ENCODE measurements around the gene PCBD1.
A peak's percentile ranks its signal among the peaks of the same experiment; 100 is the strongest.
"Not testable (repeated sequence)": the region's sequence is repeated elsewhere in the genome, so short reads cannot be mapped to it uniquely, and the experiment has no call there.

Gene PCBD1

GRCh38 chr10:70863470-70864160, 24.8 kb downstream of the PCBD1 start:
- no peaks in the 10 kb centered on the region for H3K79me2 ChIP-seq (ENCODE audit: insufficient read depth, low read depth)
- H4K20me1 ChIP-seq (ENCODE audit: insufficient read depth): no peaks in the 10 kb centered on the region
- no peaks in the 10 kb centered on the region for H3K36me3 ChIP-seq (ENCODE audit: insufficient read depth)
- H3K4me3 ChIP-seq (IDR thresholded peaks at IDR 0.05; ENCODE audit: insufficient read depth, low read depth, low read length): no peak overlapping the region
- peak overlapping the region; percentile 77; the same call in 1 of the 2 replicates for H3K4me2 ChIP-seq
- H2AFZ ChIP-seq (ENCODE audit: low read depth): no peak overlapping the region
- H3K27ac ChIP-seq: 0 out of 2 replicates have a peak overlapping the region, but pooled peaks have one; percentile 2
- peaks cover 58% of the 10 kb centered on the region for H3K4me1 ChIP-seq (ENCODE audit: low read depth, poor library complexity, severe bottlenecking)
- H3K9ac ChIP-seq: no peak overlapping the region
- H3K27me3 ChIP-seq (ENCODE audit: insufficient read depth, low read depth): no peaks in the 10 kb centered on the region
- TF ChIP-seq, protein P1, sequence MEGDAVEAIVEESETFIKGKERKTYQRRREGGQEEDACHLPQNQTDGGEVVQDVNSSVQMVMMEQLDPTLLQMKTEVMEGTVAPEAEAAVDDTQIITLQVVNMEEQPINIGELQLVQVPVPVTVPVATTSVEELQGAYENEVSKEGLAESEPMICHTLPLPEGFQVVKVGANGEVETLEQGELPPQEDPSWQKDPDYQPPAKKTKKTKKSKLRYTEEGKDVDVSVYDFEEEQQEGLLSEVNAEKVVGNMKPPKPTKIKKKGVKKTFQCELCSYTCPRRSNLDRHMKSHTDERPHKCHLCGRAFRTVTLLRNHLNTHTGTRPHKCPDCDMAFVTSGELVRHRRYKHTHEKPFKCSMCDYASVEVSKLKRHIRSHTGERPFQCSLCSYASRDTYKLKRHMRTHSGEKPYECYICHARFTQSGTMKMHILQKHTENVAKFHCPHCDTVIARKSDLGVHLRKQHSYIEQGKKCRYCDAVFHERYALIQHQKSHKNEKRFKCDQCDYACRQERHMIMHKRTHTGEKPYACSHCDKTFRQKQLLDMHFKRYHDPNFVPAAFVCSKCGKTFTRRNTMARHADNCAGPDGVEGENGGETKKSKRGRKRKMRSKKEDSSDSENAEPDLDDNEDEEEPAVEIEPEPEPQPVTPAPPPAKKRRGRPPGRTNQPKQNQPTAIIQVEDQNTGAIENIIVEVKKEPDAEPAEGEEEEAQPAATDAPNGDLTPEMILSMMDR (conservative IDR thresholded peaks at IDR 0.05; ENCODE audit: low read depth, low read length): no peak

DNA sequence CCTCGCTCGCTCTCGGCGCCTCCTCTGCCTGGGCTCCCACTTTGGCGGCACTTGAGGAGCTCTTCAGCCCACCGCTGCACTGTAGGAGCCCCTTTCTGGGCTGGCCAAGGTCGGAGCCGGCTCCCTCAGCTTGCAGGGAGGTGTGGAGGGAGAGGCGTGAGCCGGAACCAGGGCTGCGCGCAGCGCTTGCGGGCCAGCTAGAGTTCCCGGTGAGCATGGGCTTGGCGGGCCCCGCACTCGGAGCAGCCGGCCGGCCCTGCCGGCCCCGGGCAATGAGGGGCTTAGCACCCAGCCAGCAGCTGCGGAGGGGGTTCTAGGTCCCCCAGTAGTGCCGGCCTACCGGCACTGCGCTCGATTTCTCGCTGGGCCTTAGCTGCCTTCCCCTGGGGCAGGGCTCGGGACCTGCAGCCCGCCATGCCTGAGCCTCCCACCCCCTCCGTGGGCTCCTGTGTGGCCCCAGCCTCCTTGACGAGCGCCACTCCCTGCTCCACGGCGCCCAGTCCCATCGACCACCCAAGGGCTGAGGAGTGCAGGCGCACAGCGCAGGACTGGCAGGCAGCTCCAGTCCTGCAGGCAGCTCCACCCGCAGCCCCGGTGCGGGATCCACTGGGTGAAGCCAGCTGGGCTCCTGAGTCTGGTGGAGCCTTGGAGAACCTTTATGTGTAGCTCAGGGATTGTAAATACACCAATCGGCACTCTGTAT, 26.7 kb downstream of the PCBD1 start:
- H3K79me2 ChIP-seq (ENCODE audit: insufficient read depth, low read depth); H4K20me1 ChIP-seq (ENCODE audit: insufficient read depth); H3K4me3 ChIP-seq (IDR thresholded peaks at IDR 0.05; ENCODE audit: insufficient read depth, low read depth, low read length); H2AFZ ChIP-seq (ENCODE audit: low read depth); H3K36me3 ChIP-seq (ENCODE audit: insufficient read depth); H3K9ac ChIP-seq; H3K27ac ChIP-seq; H3K4me2 ChIP-seq; H3K27me3 ChIP-seq (ENCODE audit: insufficient read depth, low read depth): not testable (repeated sequence)
- peaks cover 54% of the 10 kb centered on the region for H3K4me1 ChIP-seq (ENCODE audit: low read depth, poor library complexity, severe bottlenecking)

DNA sequence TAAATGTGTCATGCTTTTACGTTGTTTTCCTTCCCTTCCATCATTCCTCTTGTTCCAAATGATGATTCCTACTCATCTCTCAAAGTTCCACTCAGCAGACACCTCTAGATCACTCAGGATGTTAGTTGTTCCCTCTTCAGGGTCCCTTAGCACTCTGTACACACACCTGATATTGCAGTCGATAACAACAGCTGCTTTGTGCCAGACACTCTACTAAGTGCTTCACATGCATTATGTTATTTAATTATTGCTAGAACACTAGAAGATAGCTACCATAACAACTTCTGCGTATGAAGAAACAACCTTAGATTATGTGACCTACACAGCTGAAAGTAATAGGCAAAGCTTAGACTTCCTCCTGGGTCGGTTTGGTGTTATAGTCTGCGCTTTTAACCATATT, 29.6 kb downstream of the PCBD1 start:
- no peaks in the 10 kb centered on the region for H3K36me3 ChIP-seq (ENCODE audit: insufficient read depth)
- H3K9ac ChIP-seq: no peak overlapping the region
- H3K4me2 ChIP-seq: no peak overlapping the region
- H3K4me1 ChIP-seq (ENCODE audit: low read depth, poor library complexity, severe bottlenecking): peaks cover 48% of the 10 kb centered on the region
- H3K27me3 ChIP-seq (ENCODE audit: insufficient read depth, low read depth): peaks cover 5% of the 10 kb centered on the region; the same call in 1 of the 2 replicates
- no peaks in the 10 kb centered on the region for H4K20me1 ChIP-seq (ENCODE audit: insufficient read depth)
- H3K79me2 ChIP-seq (ENCODE audit: insufficient read depth, low read depth): no peaks in the 10 kb centered on the region
- no peak overlapping the region for H2AFZ ChIP-seq (ENCODE audit: low read depth)
- TF ChIP-seq, protein P1 (conservative IDR thresholded peaks at IDR 0.05; ENCODE audit: low read depth, low read length): no peak
- H3K4me3 ChIP-seq (IDR thresholded peaks at IDR 0.05; ENCODE audit: insufficient read depth, low read depth, low read length): no peak overlapping the region
- no peak overlapping the region for H3K27ac ChIP-seq

DNA sequence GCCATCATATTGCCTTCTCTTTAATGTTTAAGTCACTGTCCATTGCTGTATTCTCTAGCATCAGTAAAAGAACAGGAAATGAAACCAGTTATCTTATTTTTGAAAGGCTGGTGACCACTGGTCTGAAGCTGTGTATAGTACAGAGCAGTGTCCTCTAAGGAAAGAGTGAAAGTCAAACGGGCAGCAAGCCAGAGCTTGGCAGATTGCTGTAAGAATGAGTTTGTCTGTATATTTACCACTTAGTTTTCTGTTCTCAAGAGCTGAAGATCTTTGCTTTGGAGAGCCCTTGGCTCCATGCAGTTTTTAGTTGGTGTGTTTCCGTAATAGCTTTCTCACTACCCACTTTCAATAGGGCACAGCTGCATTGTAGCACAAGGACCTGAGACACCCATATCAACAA, 31.9 kb downstream of the PCBD1 start:
- no peaks in the 10 kb centered on the region for H4K20me1 ChIP-seq (ENCODE audit: insufficient read depth)
- H3K27ac ChIP-seq: peak overlapping the region; percentile 21; the same call in 1 of the 2 replicates
- H3K4me1 ChIP-seq (ENCODE audit: low read depth, poor library complexity, severe bottlenecking): peaks cover 38% of the 10 kb centered on the region
- peak overlapping the region; percentile 48 for H3K4me2 ChIP-seq
- peaks cover 5% of the 10 kb centered on the region; the same call in 1 of the 2 replicates for H3K27me3 ChIP-seq (ENCODE audit: insufficient read depth, low read depth)
- no peaks in the 10 kb centered on the region for H3K79me2 ChIP-seq (ENCODE audit: insufficient read depth, low read depth)
- H3K36me3 ChIP-seq (ENCODE audit: insufficient read depth): no peaks in the 10 kb centered on the region
- no peak overlapping the region for H2AFZ ChIP-seq (ENCODE audit: low read depth)
- TF ChIP-seq, protein P1 (conservative IDR thresholded peaks at IDR 0.05; ENCODE audit: low read depth, low read length): no peak
- H3K4me3 ChIP-seq (IDR thresholded peaks at IDR 0.05; ENCODE audit: insufficient read depth, low read depth, low read length): no peak overlapping the region
- H3K9ac ChIP-seq: no peak overlapping the region

DNA sequence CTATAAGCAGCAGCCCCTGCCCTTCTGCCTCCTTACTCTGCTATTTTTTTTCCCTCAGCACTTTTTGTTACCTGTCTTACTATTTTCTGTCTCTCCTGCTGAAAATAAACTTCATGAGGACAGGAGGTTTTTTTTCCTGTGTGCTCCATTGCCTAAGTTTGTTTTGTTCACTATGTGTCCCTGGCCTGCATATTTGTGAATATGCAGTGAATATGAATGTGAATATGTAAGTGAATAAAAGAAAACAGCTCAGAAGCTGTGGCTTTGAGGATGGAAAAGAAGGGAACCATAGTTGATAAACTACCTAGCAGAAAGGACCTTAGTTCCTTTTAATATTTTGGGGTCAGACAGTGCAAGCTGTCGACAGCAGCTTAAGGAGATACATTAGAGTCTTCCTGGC, 34.9 kb downstream of the PCBD1 start:
- no peaks in the 10 kb centered on the region for H3K79me2 ChIP-seq (ENCODE audit: insufficient read depth, low read depth)
- H3K4me1 ChIP-seq (ENCODE audit: low read depth, poor library complexity, severe bottlenecking): peaks cover 47% of the 10 kb centered on the region
- H3K4me3 ChIP-seq (IDR thresholded peaks at IDR 0.05; ENCODE audit: insufficient read depth, low read depth, low read length): no peak overlapping the region
- no peaks in the 10 kb centered on the region for H4K20me1 ChIP-seq (ENCODE audit: insufficient read depth)
- no peak overlapping the region for H2AFZ ChIP-seq (ENCODE audit: low read depth)
- no peak overlapping the region for H3K27ac ChIP-seq
- TF ChIP-seq, protein P1 (conservative IDR thresholded peaks at IDR 0.05; ENCODE audit: low read depth, low read length): no peak
- H3K9ac ChIP-seq: no peak overlapping the region
- H3K36me3 ChIP-seq (ENCODE audit: insufficient read depth): no peaks in the 10 kb centered on the region
- peaks cover 5% of the 10 kb centered on the region; the same call in 1 of the 2 replicates for H3K27me3 ChIP-seq (ENCODE audit: insufficient read depth, low read depth)
- no peak overlapping the region for H3K4me2 ChIP-seq

Data from KMS-11 (cell line).